Measurements from ENCODE around the gene CORIN. TPM values are rescaled to one million over a fixed set of nuclear protein-coding genes. Genes with fewer than 3 reads are reported as not detected.

Gene CORIN
- not detected in 5 replicates for total RNA-seq (2022; extraction: Qiagen RNA extraction)

GRCh38 chr4:47837908-47838294 is at the start of gene CORIN:
Gene CORIN, minus strand, starts transcription at chr4:47838067. Its CDS starts 118 bp downstream, at chr4:47837949.

Other genes starting within 250 kb of the CORIN start
- 5.2 to 7.0 TPM (median 5.6 TPM) in 5 replicates for gene NFXL1, start 76.5 kb upstream of the CORIN start, total RNA-seq (2022; extraction: Qiagen RNA extraction)
- 0.06 to 0.09 TPM in 2 of 5 replicates, not detected in the others for gene CNGA1, start 178.6 kb upstream of the CORIN start, total RNA-seq (2022; extraction: Qiagen RNA extraction)
- 0.37 to 0.79 TPM (median 0.72 TPM) in 5 replicates for gene NIPAL1, start 178.7 kb upstream of the CORIN start, total RNA-seq (2022; extraction: Qiagen RNA extraction)